ENCODE data around the gene PRICKLE3.

The PRICKLE3 gene

GRCh38 chrX:49209434-49210251 lies 23.5 kb upstream of the PRICKLE3 start:
- H3K36me3 ChIP-seq (ENCODE audit: low read length) = no peaks in the 10 kb centered on the region
- H3F3A ChIP-seq (ENCODE audit: insufficient read depth) = no peaks in the 10 kb centered on the region
- no peak overlapping the region for H3K9ac ChIP-seq (ENCODE audit: low read length)
- H4K20me1 ChIP-seq (ENCODE audit: low read depth, low read length) = no peaks in the 10 kb centered on the region
- H3K9me3 ChIP-seq (ENCODE audit: insufficient read depth, low read length) = no peaks in the 10 kb centered on the region
- no peaks in the 10 kb centered on the region for H3K27me3 ChIP-seq (ENCODE audit: low read length)
- TF ChIP-seq, protein P1, sequence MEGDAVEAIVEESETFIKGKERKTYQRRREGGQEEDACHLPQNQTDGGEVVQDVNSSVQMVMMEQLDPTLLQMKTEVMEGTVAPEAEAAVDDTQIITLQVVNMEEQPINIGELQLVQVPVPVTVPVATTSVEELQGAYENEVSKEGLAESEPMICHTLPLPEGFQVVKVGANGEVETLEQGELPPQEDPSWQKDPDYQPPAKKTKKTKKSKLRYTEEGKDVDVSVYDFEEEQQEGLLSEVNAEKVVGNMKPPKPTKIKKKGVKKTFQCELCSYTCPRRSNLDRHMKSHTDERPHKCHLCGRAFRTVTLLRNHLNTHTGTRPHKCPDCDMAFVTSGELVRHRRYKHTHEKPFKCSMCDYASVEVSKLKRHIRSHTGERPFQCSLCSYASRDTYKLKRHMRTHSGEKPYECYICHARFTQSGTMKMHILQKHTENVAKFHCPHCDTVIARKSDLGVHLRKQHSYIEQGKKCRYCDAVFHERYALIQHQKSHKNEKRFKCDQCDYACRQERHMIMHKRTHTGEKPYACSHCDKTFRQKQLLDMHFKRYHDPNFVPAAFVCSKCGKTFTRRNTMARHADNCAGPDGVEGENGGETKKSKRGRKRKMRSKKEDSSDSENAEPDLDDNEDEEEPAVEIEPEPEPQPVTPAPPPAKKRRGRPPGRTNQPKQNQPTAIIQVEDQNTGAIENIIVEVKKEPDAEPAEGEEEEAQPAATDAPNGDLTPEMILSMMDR (IDR thresholded peaks at IDR 0.05; ENCODE audit: insufficient read depth, low read length, poor library complexity, severe bottlenecking) = no peak
- no peak for TF ChIP-seq EZH2phosphoT487 (conservative IDR thresholded peaks at IDR 0.05; ENCODE audit: low read length)
- no peak overlapping the region for H3K27ac ChIP-seq (ENCODE audit: low read depth, low read length)
- no peaks in the 10 kb centered on the region for H3K9me2 ChIP-seq (replicated peaks; ENCODE audit: insufficient read depth, low read length)
- H3K4me2 ChIP-seq (ENCODE audit: low read depth, low read length, poor library complexity, severe bottlenecking) = no peak overlapping the region
- H3K79me2 ChIP-seq (ENCODE audit: insufficient read depth, low read length) = no peaks in the 10 kb centered on the region
- H2AFZ ChIP-seq (ENCODE audit: low read depth, low read length, severe bottlenecking) = no peak overlapping the region
- no peak overlapping the region for H3K4me3 ChIP-seq (ENCODE audit: insufficient read depth, low read length, poor library complexity, severe bottlenecking)

GRCh38 chrX:49208399-49208798 lies 22.2 kb upstream of the PRICKLE3 start:
- Histone ChIP-seq H3K9me3 (ENCODE audit: insufficient read depth, low read length) (no peaks in the 10 kb centered on the region), H3K79me2 (ENCODE audit: insufficient read depth, low read length) (no peaks in the 10 kb centered on the region), H3K9me2 (replicated peaks; ENCODE audit: insufficient read depth, low read length) (no peaks in the 10 kb centered on the region), H3K36me3 (ENCODE audit: low read length) (no peaks in the 10 kb centered on the region), H3K4me3 (ENCODE audit: insufficient read depth, low read length, poor library complexity, severe bottlenecking) (no peak overlapping the region), H3K27me3 (ENCODE audit: low read length) (no peaks in the 10 kb centered on the region), H2AFZ (ENCODE audit: low read depth, low read length, severe bottlenecking) (no peak overlapping the region), H3F3A (ENCODE audit: insufficient read depth) (no peaks in the 10 kb centered on the region), H3K27ac (ENCODE audit: low read depth, low read length) (no peak overlapping the region), H3K4me2 (ENCODE audit: low read depth, low read length, poor library complexity, severe bottlenecking) (no peak overlapping the region), H3K9ac (ENCODE audit: low read length) (no peak overlapping the region), H4K20me1 (ENCODE audit: low read depth, low read length) (no peaks in the 10 kb centered on the region)
- TF ChIP-seq, protein P1 (IDR thresholded peaks at IDR 0.05; ENCODE audit: insufficient read depth, low read length, poor library complexity, severe bottlenecking) = no peak
- TF ChIP-seq EZH2phosphoT487 (conservative IDR thresholded peaks at IDR 0.05; ENCODE audit: low read length) = no peak

- H3K79me2 ChIP-seq (ENCODE audit: insufficient read depth, low read length) = no peaks in the 10 kb centered on the region
- no peak overlapping the region for H3K4me3 ChIP-seq (ENCODE audit: insufficient read depth, low read length, poor library complexity, severe bottlenecking)
- H3F3A ChIP-seq (ENCODE audit: insufficient read depth) = no peaks in the 10 kb centered on the region
- TF ChIP-seq, protein P1 (IDR thresholded peaks at IDR 0.05; ENCODE audit: insufficient read depth, low read length, poor library complexity, severe bottlenecking) = no peak
- no peak for TF ChIP-seq EZH2phosphoT487 (conservative IDR thresholded peaks at IDR 0.05; ENCODE audit: low read length)
- H3K36me3 ChIP-seq (ENCODE audit: low read length) = no peaks in the 10 kb centered on the region
- H3K9me3 ChIP-seq (ENCODE audit: insufficient read depth, low read length) = no peaks in the 10 kb centered on the region
- H3K27me3 ChIP-seq (ENCODE audit: low read length) = no peaks in the 10 kb centered on the region
- H4K20me1 ChIP-seq (ENCODE audit: low read depth, low read length) = no peaks in the 10 kb centered on the region
- no peak overlapping the region for H3K9ac ChIP-seq (ENCODE audit: low read length)
- no peaks in the 10 kb centered on the region for H3K9me2 ChIP-seq (replicated peaks; ENCODE audit: insufficient read depth, low read length)
- no peak overlapping the region for H3K4me2 ChIP-seq (ENCODE audit: low read depth, low read length, poor library complexity, severe bottlenecking)
- no peak overlapping the region for H3K27ac ChIP-seq (ENCODE audit: low read depth, low read length)
- no peak overlapping the region for H2AFZ ChIP-seq (ENCODE audit: low read depth, low read length, severe bottlenecking)
These were observed 20.4 kb upstream of the PRICKLE3 start for GRCh38 chrX:49206543-49206942.
